Stimulated activated CD4-positive, alpha-beta T cell treated with anti-CD3 and anti-CD28 coated beads, Interleukin-4, amount 100 ng/mL, for 1 hour (primary cell): ENCODE measurements around the gene ARHGAP12.
"Not testable (repeated sequence)": the region's sequence is repeated elsewhere in the genome, so short reads cannot be mapped to it uniquely, and the experiment has no call there.

ENCODE experiments used
- DNase-seq: peaks from one replicate; pipeline ENCODE4 v3.0.0-alpha.2; 2020

Gene ARHGAP12

GRCh38 chr10:31921031-31921430 is 7.6 kb downstream of the ARHGAP12 start:
- DNase-seq: no peak

- no peak for DNase-seq
These were observed 8.1 kb downstream of the ARHGAP12 start for GRCh38 chr10:31920538-31920937.

GRCh38 chr10:31918671-31919409 is 9.8 kb downstream of the ARHGAP12 start:
- no peak for DNase-seq

- no peak for DNase-seq
These were observed 14.3 kb downstream of the ARHGAP12 start for GRCh38 chr10:31914370-31914769.

GRCh38 chr10:31912898-31913850 is 15.5 kb downstream of the ARHGAP12 start:
- no peak for DNase-seq

GRCh38 chr10:31912289-31912688 is 16.3 kb downstream of the ARHGAP12 start:
- no peak for DNase-seq

- no peak for DNase-seq
These were observed 18.6 kb downstream of the ARHGAP12 start for GRCh38 chr10:31910016-31910415.

GRCh38 chr10:31908157-31908556 is 20.5 kb downstream of the ARHGAP12 start:
- no peak for DNase-seq

- no peak for DNase-seq
These were observed 22.6 kb downstream of the ARHGAP12 start for GRCh38 chr10:31906039-31906438.

GRCh38 chr10:31905586-31905985 is 23.0 kb downstream of the ARHGAP12 start:
- DNase-seq: no peak

GRCh38 chr10:31902625-31903024 is 26.0 kb downstream of the ARHGAP12 start:
- no peak for DNase-seq

- no peak for DNase-seq
These were observed 31.1 kb downstream of the ARHGAP12 start for GRCh38 chr10:31897506-31897905.

GRCh38 chr10:31896968-31897384 is 31.7 kb downstream of the ARHGAP12 start:
- no peak for DNase-seq

GRCh38 chr10:31895722-31896121 is 32.9 kb downstream of the ARHGAP12 start:
- not testable (repeated sequence) for DNase-seq

GRCh38 chr10:31888442-31888841 is 40.2 kb downstream of the ARHGAP12 start:
- no peak for DNase-seq

GRCh38 chr10:31887850-31888249 is 40.8 kb downstream of the ARHGAP12 start:
- DNase-seq: no peak

- DNase-seq: no peak
These were observed 41.7 kb downstream of the ARHGAP12 start for GRCh38 chr10:31886885-31887284.

- no peak for DNase-seq
These were observed 42.7 kb downstream of the ARHGAP12 start for GRCh38 chr10:31885971-31886370.

GRCh38 chr10:31884386-31884785 is 44.2 kb downstream of the ARHGAP12 start:
- no peak for DNase-seq

- DNase-seq: no peak
These were observed 45.2 kb downstream of the ARHGAP12 start for GRCh38 chr10:31883397-31883796.

- DNase-seq: no peak
These were observed 50.1 kb downstream of the ARHGAP12 start for GRCh38 chr10:31878486-31878885.

GRCh38 chr10:31876652-31877352 is 51.8 kb downstream of the ARHGAP12 start:
- DNase-seq: no peak

GRCh38 chr10:31875608-31876007 is 53.0 kb downstream of the ARHGAP12 start:
- DNase-seq: no peak
